ENCODE measurements around the gene TMEM171.
A peak's percentile ranks its signal among the peaks of the same experiment; 100 is the strongest.

TMEM171 gene

GRCh38 chr5:73153513-73153912, 33.1 kb downstream of the TMEM171 start:
- no peak for DNase-seq

- DNase-seq = no peak
Measured at GRCh38 chr5:73154208-73155006, 34.0 kb downstream of the TMEM171 start.

GRCh38 chr5:73155271-73156222, 35.2 kb downstream of the TMEM171 start:
- DNase-seq = no peak

GRCh38 chr5:73157414-73158303, 37.3 kb downstream of the TMEM171 start:
- no peak for DNase-seq

GRCh38 chr5:73158313-73158712, 37.9 kb downstream of the TMEM171 start:
- no peak for DNase-seq

- peak; percentile 40 for DNase-seq
Measured at GRCh38 chr5:73160239-73160671, 39.9 kb downstream of the TMEM171 start.

GRCh38 chr5:73170522-73170921, 50.1 kb downstream of the TMEM171 start:
- DNase-seq = no peak

GRCh38 chr5:73171495-73171894, 51.1 kb downstream of the TMEM171 start:
- DNase-seq = no peak

- no peak for DNase-seq
Measured at GRCh38 chr5:73172951-73173350, 52.6 kb downstream of the TMEM171 start, which contains the start of gene TMEM174. TMEM174 (plus strand) TSS chr5:73173193; CDS start chr5:73173244, 51 bp downstream.

- DNase-seq = no peak
Measured at GRCh38 chr5:73174100-73174815, 53.9 kb downstream of the TMEM171 start.

- no peak for DNase-seq
Measured at GRCh38 chr5:73176250-73176649, 55.9 kb downstream of the TMEM171 start.

- no peak for DNase-seq
Measured at GRCh38 chr5:73178265-73178664, 57.9 kb downstream of the TMEM171 start.

- no peak for DNase-seq
Measured at GRCh38 chr5:73179730-73180129, 59.4 kb downstream of the TMEM171 start.

GRCh38 chr5:73180566-73180965, 60.2 kb downstream of the TMEM171 start:
- DNase-seq = no peak

All from NK-92 treated with Interleukin-12 subunit alpha and Interleukin-12 subunit beta, amount 100 ng/mL, for 24 hours (cell line).